Bronchial epithelial cell (primary cell): ENCODE results near the gene TRIM3. TPM values are rescaled to one million over a fixed set of nuclear protein-coding genes. Genes with fewer than 3 reads are reported as not detected.

Experiments
- DNase-seq: peaks from one replicate; pipeline ENCODE4 v3.0.0-alpha.2; 2010; ENCODE audit warnings: low read depth
- FAIRE-seq: peaks from 2 replicates; lab custom pipeline; 2011; peaks lifted over from hg19 to GRCh38; lab: Jason Lieb, UNC
- H3K27me3 ChIP-seq: 2 replicates; pipeline ENCODE4 v1.5.1; 2011; ENCODE audit warnings: low read length; ENCODE audit not compliant: control insufficient read depth, insufficient read depth
- H3K36me3 ChIP-seq: 2 replicates; pipeline ENCODE4 v1.5.1; 2011; ENCODE audit warnings: low read length; ENCODE audit not compliant: control insufficient read depth, insufficient read depth
- H3K4me3 ChIP-seq: 2 replicates; pipeline ENCODE4 v1.5.1; 2011; ENCODE audit warnings: mild to moderate bottlenecking, low read depth, low read length, control low read depth
- total RNA-seq: library from RNA; depleted of rRNA; stranded (reverse); fragments of >200 nt; gene quantifications from 2 replicates; pipeline ENCODE4 v1.2.1, GENCODE V29; 2014
- TF ChIP-seq, protein P1 (sequence below): IDR thresholded peaks from 2 replicates; pipeline ENCODE4 v1.5.1; 2011; ENCODE audit warnings: mild to moderate bottlenecking, moderate library complexity, low read length, control low read depth, inconsistent platforms; ENCODE audit not compliant: insufficient read depth, severe bottlenecking

TRIM3 gene
- total RNA-seq, 1 donor from 2014 or later = 7.6 TPM

- TF ChIP-seq, protein P1, sequence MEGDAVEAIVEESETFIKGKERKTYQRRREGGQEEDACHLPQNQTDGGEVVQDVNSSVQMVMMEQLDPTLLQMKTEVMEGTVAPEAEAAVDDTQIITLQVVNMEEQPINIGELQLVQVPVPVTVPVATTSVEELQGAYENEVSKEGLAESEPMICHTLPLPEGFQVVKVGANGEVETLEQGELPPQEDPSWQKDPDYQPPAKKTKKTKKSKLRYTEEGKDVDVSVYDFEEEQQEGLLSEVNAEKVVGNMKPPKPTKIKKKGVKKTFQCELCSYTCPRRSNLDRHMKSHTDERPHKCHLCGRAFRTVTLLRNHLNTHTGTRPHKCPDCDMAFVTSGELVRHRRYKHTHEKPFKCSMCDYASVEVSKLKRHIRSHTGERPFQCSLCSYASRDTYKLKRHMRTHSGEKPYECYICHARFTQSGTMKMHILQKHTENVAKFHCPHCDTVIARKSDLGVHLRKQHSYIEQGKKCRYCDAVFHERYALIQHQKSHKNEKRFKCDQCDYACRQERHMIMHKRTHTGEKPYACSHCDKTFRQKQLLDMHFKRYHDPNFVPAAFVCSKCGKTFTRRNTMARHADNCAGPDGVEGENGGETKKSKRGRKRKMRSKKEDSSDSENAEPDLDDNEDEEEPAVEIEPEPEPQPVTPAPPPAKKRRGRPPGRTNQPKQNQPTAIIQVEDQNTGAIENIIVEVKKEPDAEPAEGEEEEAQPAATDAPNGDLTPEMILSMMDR = no peak
- Histone ChIP-seq H3K4me3 (no peak overlapping the region), H3K27me3 (peaks cover 2% of the 10 kb centered on the region), H3K36me3 (no peaks in the 10 kb centered on the region)
- DNase-seq (peak; percentile 69), FAIRE-seq (peak; percentile 43)
These were observed 41.9 kb downstream of the TRIM3 start for GRCh38 chr11:6431861-6432260.

DNA sequence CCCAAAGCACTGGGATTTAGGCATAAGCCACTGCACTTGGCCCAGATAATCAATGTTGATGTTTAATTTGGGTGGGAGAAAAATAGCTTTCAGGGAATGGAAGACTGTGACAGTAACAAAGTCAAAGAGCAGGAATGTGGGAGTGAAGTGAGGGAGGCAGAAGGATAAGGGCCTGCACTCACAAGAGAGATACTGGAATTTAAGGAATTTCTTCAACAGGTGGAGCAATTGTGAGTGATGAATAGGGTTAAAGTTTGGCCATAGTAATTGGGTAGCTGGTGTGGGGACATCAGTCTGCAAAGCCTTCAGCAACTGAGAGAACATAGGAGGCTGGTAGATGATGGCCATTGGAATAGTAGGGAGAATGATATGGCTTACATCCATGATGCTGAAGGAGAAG is 46.2 kb downstream of the TRIM3 start:
- FAIRE-seq (no peak), DNase-seq (no peak)
- TF ChIP-seq, protein P1 = no peak
- Histone ChIP-seq H3K36me3 (no peaks in the 10 kb centered on the region), H3K4me3 (no peak overlapping the region), H3K27me3 (peaks cover 4% of the 10 kb centered on the region)

- Histone ChIP-seq H3K4me3 (no peak overlapping the region), H3K27me3 (peaks cover 6% of the 10 kb centered on the region), H3K36me3 (no peaks in the 10 kb centered on the region)
- TF ChIP-seq, protein P1 = no peak
- DNase-seq = no peak
- no peak for FAIRE-seq
These were observed 53.1 kb downstream of the TRIM3 start for GRCh38 chr11:6420677-6421076.

- peak within 1 kb of the TSS; percentile 56 for H3K4me3 ChIP-seq
- H3K36me3 ChIP-seq = no peaks in the 10 kb centered on the region
- DNase-seq (no peak), FAIRE-seq (no peak)
- TF ChIP-seq, protein P1 = no peak
- peaks cover 6% of the 10 kb centered on the region for H3K27me3 ChIP-seq
These were observed 54.6 kb downstream of the TRIM3 start, which contains the start of gene APBB1 for GRCh38 chr11:6419009-6419631. Gene APBB1, minus strand, starts transcription at chr11:6419094. Its CDS starts 7,747 bp downstream, at chr11:6411347.

GRCh38 chr11:6418557-6419008 is 55.2 kb downstream of the TRIM3 start:
- DNase-seq (no peak), FAIRE-seq (no peak)
- Histone ChIP-seq H3K27me3 (peaks cover 6% of the 10 kb centered on the region), H3K36me3 (no peaks in the 10 kb centered on the region), H3K4me3 (peak overlapping the region; percentile 56)
- TF ChIP-seq, protein P1 = no peak

DNA sequence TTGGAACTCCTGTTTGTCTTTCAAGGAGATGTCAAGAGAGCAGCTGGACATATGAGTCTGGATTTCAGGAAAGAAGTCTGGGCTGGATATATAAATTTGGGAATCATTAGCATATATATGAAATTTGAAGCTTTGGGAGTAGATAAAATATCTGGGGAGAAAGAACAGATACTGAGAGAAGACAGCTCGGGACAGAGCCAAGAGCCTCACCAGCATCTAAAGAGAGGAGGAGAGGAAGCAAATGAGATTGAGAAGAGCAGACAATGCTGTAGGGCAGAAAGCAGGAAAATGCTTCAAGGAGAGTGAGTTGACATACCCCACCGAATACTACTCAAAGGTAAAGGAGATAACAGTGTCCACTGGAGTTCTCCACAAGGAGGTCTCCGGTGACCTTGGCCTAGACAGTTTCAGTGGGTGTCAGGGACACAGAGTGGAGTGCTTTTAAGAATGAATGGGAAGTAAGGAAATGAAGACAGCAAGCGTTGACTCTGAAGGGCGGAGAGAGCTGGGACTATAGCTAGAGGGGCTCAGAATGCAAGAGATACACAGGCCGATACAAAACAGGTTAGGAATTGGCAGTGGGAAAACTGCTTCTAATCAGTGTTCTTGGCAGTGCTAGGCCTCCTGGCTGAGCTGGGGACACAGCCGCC is 55.7 kb downstream of the TRIM3 start:
- TF ChIP-seq, protein P1 = no peak
- DNase-seq (no peak), FAIRE-seq (no peak)
- Histone ChIP-seq H3K27me3 (peaks cover 6% of the 10 kb centered on the region), H3K36me3 (no peaks in the 10 kb centered on the region), H3K4me3 (no peak overlapping the region)
